ENCODE measurements around the gene ANKRD27. TPM values are rescaled to one million over a fixed set of nuclear protein-coding genes. Genes with fewer than 3 reads are reported as not detected.

Gene ANKRD27
- total RNA-seq, 4 donors from 2014 or later: 33.2 to 48.0 (median 38.7) TPM

GRCh38 chr19:32555786-32556185 lies 119.2 kb downstream of the ANKRD27 start:
- no peak for DNase-seq
- Histone ChIP-seq H3K27me3 (no peaks in the 10 kb centered on the region), H3K27ac (no peak overlapping the region), H3K9me3 (no peaks in the 10 kb centered on the region), H3K36me3 (no peaks in the 10 kb centered on the region), H3K4me3 (no peak overlapping the region), H3K4me1 (no peaks in the 10 kb centered on the region)
- TF ChIP-seq POLR2A (IDR thresholded peaks at IDR 0.05) (no peak), CTCF (IDR thresholded peaks at IDR 0.05) (no peak)

- H3K27ac ChIP-seq: no peak overlapping the region
- TF ChIP-seq CTCF (IDR thresholded peaks at IDR 0.05) (no peak), POLR2A (IDR thresholded peaks at IDR 0.05) (no peak)
- H3K4me3 ChIP-seq: no peak overlapping the region
- no peaks in the 10 kb centered on the region for H3K4me1 ChIP-seq
- DNase-seq: no peak
- H3K27me3 ChIP-seq: no peaks in the 10 kb centered on the region
- no peaks in the 10 kb centered on the region for H3K36me3 ChIP-seq
- no peaks in the 10 kb centered on the region for H3K9me3 ChIP-seq
These were observed 124.3 kb downstream of the ANKRD27 start for GRCh38 chr19:32550666-32551065.

Small RNA genes within 50 kb of the gene (small RNA-seq; reads per million reads assigned to genes)
- gene RN7SL789P (0 reads per million in 2 donors), gene SNORA68B (0.06 reads per million in 2 donors)

Other genes starting within 250 kb of the ANKRD27 start
- gene PDCD5, start 94.0 kb downstream of the ANKRD27 start, total RNA-seq: 10 to 100 TPM; 32.5 to 80.0 (median 43.3) TPM
- gene RGS9BP, start 668 bp upstream of the ANKRD27 start, total RNA-seq: under 1 TPM in 1 of 4 donors, not detected in 3; 0.67 TPM
- gene NUDT19, start 16.6 kb upstream of the ANKRD27 start, total RNA-seq: 10 to 100 TPM in 3 of 4 donors, 1 to 10 TPM in 1; 7.4 to 16.6 (median 12.6) TPM
- gene TDRD12, start 44.6 kb upstream of the ANKRD27 start, total RNA-seq: 1 to 10 TPM in 1 of 4 donors, not detected in 3; 1.7 TPM
- 1,000 to 10,000 TPM in 1 of 4 donors, 100 to 1,000 TPM in 2, 10 to 100 TPM in 1; 22.3 to 1,183 (median 609) TPM for gene SLC7A9, start 194.6 kb upstream of the ANKRD27 start, total RNA-seq

All from Peyer's patch (tissue), 4 donors.